Upper lobe of left lung (tissue), 4 donors: Measurements from ENCODE around the gene KCNK1.

ENCODE experiments used
- CTCF ChIP-seq, 6 experiments: fragments of 450-650 bp in 4 of 6; fragments of 200-600 bp in 2 of 6; sonication (generic) in 2 of 6; IDR thresholded peaks; one replicate each; pipeline ENCODE4 v1.5.1; 2016 to 2019; ENCODE audit warnings: antibody characterized with exemption in 6 of 6
- EP300 ChIP-seq, 4 donors: sonication (generic); formaldehyde crosslinking; IDR thresholded peaks; one replicate each; pipeline ENCODE4 v1.5.1; 2017; ENCODE audit warnings: antibody characterized with exemption in 4 of 4, control low read depth in 2 of 4
- POLR2A ChIP-seq, 4 donors: fragments of 450-650 bp; IDR thresholded peaks; one replicate each; pipeline ENCODE4 v1.5.1; 2016 to 2017; ENCODE audit warnings: antibody characterized with exemption in 4 of 4, mild to moderate bottlenecking in 2 of 4

GRCh38 chr1:233614743-233615521 lies 1.0 kb downstream of the KCNK1 start:
- TF ChIP-seq POLR2A (IDR thresholded peaks at IDR 0.05) (no peak), CTCF (IDR thresholded peaks at IDR 0.05) (no peak), EP300 (IDR thresholded peaks at IDR 0.05) (no peak)
